GM12891 (cell line): ENCODE data around the gene TSC22D3.
"Not testable (repeated sequence)": the region's sequence is repeated elsewhere in the genome, so short reads cannot be mapped to it uniquely, and the experiment has no call there.

Experiments
- DNase-seq: peaks from one replicate; pipeline ENCODE4 v3.0.0; 2011; ENCODE audit warnings: low spot score; ENCODE audit not compliant: insufficient read length
- FAIRE-seq: peaks from 2 replicates; lab custom pipeline; 2011; peaks lifted over from hg19 to GRCh38; lab: Jason Lieb, UNC
- PAX5 ChIP-seq: IDR thresholded peaks from 2 replicates; pipeline ENCODE4 v1.6.1; 2011; ENCODE audit warnings: low read length, moderate library complexity, mild to moderate bottlenecking; ENCODE audit not compliant: insufficient read depth, severe bottlenecking
- POLR2A ChIP-seq: IDR thresholded peaks from 2 replicates; pipeline ENCODE4 v1.6.1; 2011; ENCODE audit warnings: low read depth, low read length, control low read depth
- POLR2AphosphoS5 ChIP-seq: IDR thresholded peaks from 2 replicates; pipeline ENCODE4 v1.6.1; 2011; ENCODE audit warnings: low read depth, low read length, control low read depth
- POU2F2 ChIP-seq: IDR thresholded peaks from 2 replicates; pipeline ENCODE4 v1.6.1; 2011; ENCODE audit warnings: low read depth, mild to moderate bottlenecking, control low read depth, low read length, moderate library complexity
- SPI1 ChIP-seq: IDR thresholded peaks from 2 replicates; pipeline ENCODE4 v1.6.1; 2011; ENCODE audit warnings: low read depth, low read length, control low read depth
- TAF1 ChIP-seq: IDR thresholded peaks from 2 replicates; pipeline ENCODE4 v1.6.1; 2011; ENCODE audit warnings: low read depth, low read length, control low read depth

TSC22D3 gene

DNA sequence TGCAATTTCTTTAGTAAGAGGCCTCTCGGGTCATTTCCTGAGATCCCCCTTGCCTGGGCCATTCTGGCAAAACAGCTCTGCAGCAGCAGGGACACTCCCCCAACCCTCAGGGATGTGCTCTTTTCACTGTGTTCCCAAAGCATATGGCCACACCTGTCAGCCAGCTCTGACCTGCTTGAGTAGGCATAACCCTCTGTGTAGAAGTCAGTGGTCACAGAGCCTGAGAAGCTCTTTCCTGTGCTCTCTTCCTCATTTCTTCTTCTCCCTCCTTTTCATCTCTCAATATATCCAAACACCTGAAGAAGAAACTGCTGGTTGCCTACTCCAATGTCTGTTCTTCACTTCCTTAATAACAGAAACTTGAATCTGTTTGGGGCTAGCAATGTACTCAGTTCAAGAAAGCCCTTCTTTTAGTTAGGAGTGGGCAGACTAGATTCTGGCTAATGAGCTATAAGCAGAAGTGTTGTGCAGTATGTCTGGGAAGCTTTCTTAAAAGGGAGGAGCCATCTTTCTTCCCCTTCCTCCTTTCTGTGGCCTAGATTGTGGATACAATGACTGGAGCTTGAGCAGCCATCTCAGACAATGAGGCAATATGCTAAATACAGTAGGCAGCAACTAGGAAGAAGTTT, 74.0 kb downstream of the TSC22D3 start:
- no peak for DNase-seq
- peak; percentile 95 for FAIRE-seq
- TF ChIP-seq PAX5 (no peak), SPI1 (peak; percentile 52)

DNA sequence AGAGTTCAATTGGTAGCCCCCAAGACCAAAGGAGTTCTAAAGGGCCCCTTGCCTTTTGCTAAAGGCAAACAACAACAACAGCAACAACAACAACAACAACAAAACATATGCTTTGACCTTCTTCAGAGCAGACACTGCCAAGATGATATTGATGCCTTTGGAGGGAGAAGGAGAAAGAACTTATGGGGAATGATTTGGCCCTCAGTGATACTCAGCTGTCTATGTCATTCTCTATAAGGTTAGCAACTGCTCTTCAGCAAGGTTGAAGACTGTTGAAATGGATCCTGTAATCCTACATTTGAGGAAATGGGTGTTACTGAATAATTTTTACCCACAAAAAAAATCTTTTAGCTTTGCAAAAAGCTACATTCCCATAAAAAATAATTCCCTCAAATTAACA, 74.8 kb downstream of the TSC22D3 start:
- FAIRE-seq (peak; percentile 43), DNase-seq (no peak)
- TF ChIP-seq SPI1 (no peak), POLR2AphosphoS5 (no peak), PAX5 (no peak), POU2F2 (no peak), TAF1 (no peak), POLR2A (no peak)

- TF ChIP-seq POLR2A, result no peak
- TF ChIP-seq SPI1, result no peak
- no peak for TF ChIP-seq POLR2AphosphoS5
- no peak for TF ChIP-seq POU2F2
- no peak for TF ChIP-seq TAF1
- no peak for TF ChIP-seq PAX5
- peak; percentile 75 for FAIRE-seq
- no peak for DNase-seq
Observed at GRCh38 chrX:107700317-107700774, 75.2 kb downstream of the TSC22D3 start.

GRCh38 chrX:107699616-107700015, 76.0 kb downstream of the TSC22D3 start:
- peak; percentile 75 for FAIRE-seq
- no peak for DNase-seq
- TF ChIP-seq PAX5, result no peak
- no peak for TF ChIP-seq SPI1
- TF ChIP-seq POU2F2, result no peak

DNA sequence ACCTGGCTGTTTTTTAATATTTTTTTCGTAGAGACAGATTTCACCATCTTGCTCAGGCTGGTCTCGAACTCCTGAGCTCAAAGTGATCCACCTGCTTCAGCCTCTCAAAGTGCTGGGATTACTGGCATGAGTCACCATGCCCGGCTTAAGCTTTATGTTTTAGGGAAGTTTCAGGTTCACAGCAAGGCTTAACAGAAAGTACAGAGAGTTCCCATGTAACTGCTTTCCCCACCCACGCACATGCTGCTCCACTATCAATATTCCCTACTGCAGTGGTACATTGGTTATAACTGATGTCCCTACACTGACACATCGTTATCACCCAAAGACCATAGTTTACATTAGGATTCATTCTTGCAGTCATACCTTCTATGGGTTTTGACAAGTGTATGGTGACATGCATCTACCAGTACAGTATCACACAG, 84.6 kb downstream of the TSC22D3 start:
- DNase-seq, result no peak
- FAIRE-seq, result no peak

GRCh38 chrX:107687445-107687844, 88.1 kb downstream of the TSC22D3 start:
- no peak for FAIRE-seq
- no peak for DNase-seq
- no peak for TF ChIP-seq POLR2AphosphoS5
- TF ChIP-seq PAX5, result no peak
- TF ChIP-seq POLR2A, result no peak
- no peak for TF ChIP-seq SPI1
- TF ChIP-seq TAF1, result no peak
- TF ChIP-seq POU2F2, result no peak

More for the DNA sequence above, 84.6 kb downstream of the TSC22D3 start:
- TF ChIP-seq PAX5, result no peak
- TF ChIP-seq TAF1, result no peak
- TF ChIP-seq SPI1, result no peak
- TF ChIP-seq POU2F2, result no peak
- TF ChIP-seq POLR2AphosphoS5, result no peak
- TF ChIP-seq POLR2A, result no peak

- TF ChIP-seq POLR2AphosphoS5 (no peak), POLR2A (no peak), TAF1 (no peak), SPI1 (no peak), PAX5 (no peak), POU2F2 (no peak)
- FAIRE-seq, result peak; percentile 54
- no peak for DNase-seq
Observed at GRCh38 chrX:107686792-107687191, 88.8 kb downstream of the TSC22D3 start.

DNA sequence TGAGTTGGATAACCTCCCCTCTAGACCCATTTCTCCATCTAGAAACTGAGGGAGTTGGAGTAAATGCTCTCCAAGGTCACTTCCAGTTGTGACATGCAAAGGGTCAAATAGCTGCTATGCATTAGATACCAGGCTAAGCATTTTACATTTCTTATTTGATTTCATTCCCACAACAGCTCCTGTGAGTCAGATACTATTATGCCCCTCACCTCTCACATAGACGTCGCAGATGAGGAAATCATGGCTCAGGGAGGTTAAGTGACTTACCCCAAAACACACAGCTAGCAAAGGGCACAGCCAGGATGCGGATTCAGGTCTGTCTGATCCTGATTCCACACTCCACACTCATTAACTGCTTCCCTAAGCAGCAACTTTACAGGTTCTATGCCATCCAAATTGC, 89.6 kb downstream of the TSC22D3 start:
- peak; percentile 69 for FAIRE-seq
- TF ChIP-seq PAX5 (no peak), POLR2A (no peak), POLR2AphosphoS5 (no peak), SPI1 (no peak)
- DNase-seq, result no peak

- not testable (repeated sequence) for FAIRE-seq, DNase-seq
Observed at GRCh38 chrX:107685586-107685985, 90.0 kb downstream of the TSC22D3 start.

DNA sequence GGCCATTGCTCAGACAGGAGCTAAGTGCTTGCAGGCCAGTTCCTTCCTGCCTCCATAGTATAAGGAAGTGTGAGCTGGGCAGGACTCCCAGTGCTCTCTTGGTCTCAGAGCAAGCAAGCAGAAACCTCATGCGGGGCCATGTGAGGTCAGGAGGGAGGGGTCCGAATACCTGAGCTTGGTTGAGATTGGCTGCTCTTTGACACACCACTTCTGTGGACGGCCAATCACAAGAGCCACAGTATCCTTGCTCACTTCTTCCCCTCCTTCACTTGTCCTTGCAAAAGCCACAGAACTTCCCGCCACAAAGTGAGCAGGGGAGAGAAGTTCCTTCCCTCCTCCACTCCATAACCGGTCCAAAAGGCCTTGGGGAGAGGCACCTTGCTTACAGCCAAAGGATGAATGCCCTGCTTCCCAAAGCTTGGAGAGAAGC, 90.6 kb downstream of the TSC22D3 start:
- TF ChIP-seq SPI1 (0 out of 2 replicates have a peak, but pooled peaks have one; percentile 14), POLR2AphosphoS5 (no peak)
- DNase-seq (no peak), FAIRE-seq (peak; percentile 83)

GRCh38 chrX:107683931-107684330, 91.7 kb downstream of the TSC22D3 start:
- no peak for FAIRE-seq
- TF ChIP-seq TAF1 (no peak), POLR2A (no peak), POU2F2 (no peak), PAX5 (no peak), POLR2AphosphoS5 (no peak), SPI1 (no peak)
- DNase-seq, result no peak
